GM12878 (cell line): ENCODE results near the gene NBEA. TPM values are rescaled to one million over a fixed set of nuclear protein-coding genes. Genes with fewer than 3 reads are reported as not detected.

Experiments
- ATAC-seq: fragments of 200-7000 bp; cut with Tn5 transposase; 3 replicates; pipeline ENCODE4 v1.9.1; 2020; ENCODE audit warnings: mild to moderate bottlenecking, moderate library complexity
- BruUV-seq: library from RNA; stranded (reverse); fragments of 400-500 nt; replicated peaks from 2 replicates; lab custom pipeline; 2021; lab: Mats Ljungman, UMichigan
- CTCF ChIA-PET: fragments of 300-600 bp; sonication (Branson Sonifier 250); formaldehyde crosslinking; extraction: SDS; loops from one replicate; lab custom pipeline; 2021; ENCODE audit warnings: inconsistent platforms; lab: Yijun Ruan, JAX
- POLR2A ChIA-PET: fragments of 350-600 bp; formaldehyde crosslinking; extraction: SDS; loops from one replicate; lab custom pipeline; 2021; ENCODE audit warnings: inconsistent platforms; lab: Charles Lee
- RAD21 ChIA-PET: fragments of 300-600 bp; sonication (Branson Sonifier 250); formaldehyde crosslinking; loops from one replicate; lab custom pipeline; 2023; ENCODE audit warnings: antibody characterized with exemption; ENCODE audit not compliant: unreplicated experiment; lab: Charles Lee
- SMC1A ChIA-PET: fragments of 300-600 bp; sonication (Branson Sonifier 250); formaldehyde crosslinking; loops from one replicate; lab custom pipeline; 2023; ENCODE audit not compliant: unreplicated experiment, uncharacterized antibody; lab: Charles Lee
- DNase-seq: peaks from one replicate; pipeline ENCODE4 v3.0.0-alpha.2; 2011; ENCODE audit warnings: low read depth, low spot score
- FAIRE-seq: peaks from 3 replicates; lab custom pipeline; 2011; peaks lifted over from hg19 to GRCh38; lab: Jason Lieb, UNC
- H2AFZ ChIP-seq: 2 replicates; pipeline ENCODE4 v1.6.0; 2011; ENCODE audit warnings: low read depth, low read length, control low read depth; ENCODE audit not compliant: control insufficient read depth
- H3K27ac ChIP-seq: 2 replicates; pipeline ENCODE4 v1.5.1; 2011; ENCODE audit warnings: control low read depth; ENCODE audit not compliant: control insufficient read depth, insufficient read depth
- H3K27me3 ChIP-seq, 2 experiments: replicated peaks in 1 of 2; 2 replicates each; pipeline versions ENCODE4 v1.6.0 to v1.6.1; 2011; ENCODE audit warnings: low read length in 1 of 2; ENCODE audit not compliant: control insufficient read depth in 2 of 2, insufficient read depth in 2 of 2
- H3K36me3 ChIP-seq, 2 experiments: 2 replicates each; pipeline ENCODE4 v1.5.1; 2011; ENCODE audit warnings: low read length in 1 of 2; ENCODE audit not compliant: control insufficient read depth in 2 of 2, insufficient read depth in 2 of 2
- H3K4me1 ChIP-seq: 2 replicates; pipeline ENCODE4 v1.6.1; 2011; ENCODE audit warnings: mild to moderate bottlenecking, low read length, moderate library complexity, mixed read lengths; ENCODE audit not compliant: control insufficient read depth, insufficient read depth
- H3K4me2 ChIP-seq: 2 replicates; pipeline ENCODE4 v1.6.0; 2011; ENCODE audit warnings: control low read depth; ENCODE audit not compliant: control insufficient read depth, insufficient read depth
- H3K4me3 ChIP-seq: fragments of 200-600 bp; sonication (generic); 2 replicates; pipeline ENCODE4 v1.5.1; 2016
- H3K79me2 ChIP-seq: 2 replicates; pipeline ENCODE4 v1.6.0; 2011; ENCODE audit warnings: low read length; ENCODE audit not compliant: control insufficient read depth, insufficient read depth
- H3K9ac ChIP-seq: 2 replicates; pipeline ENCODE4 v1.8.0; 2011; ENCODE audit warnings: low read length, control low read depth, mixed read lengths; ENCODE audit not compliant: control insufficient read depth, insufficient read depth
- H3K9me3 ChIP-seq: replicated peaks from 3 replicates; pipeline ENCODE4 v1.5.1; 2011; ENCODE audit warnings: mild to moderate bottlenecking, low read length; ENCODE audit not compliant: control insufficient read depth, insufficient read depth
- H4K20me1 ChIP-seq: 2 replicates; pipeline ENCODE4 v1.6.0; 2011; ENCODE audit not compliant: control insufficient read depth, insufficient read depth
- CHD4 ChIP-seq: fragments of 200-600 bp; sonication (generic); IDR thresholded peaks from 2 replicates; pipeline ENCODE4 v1.6.1; 2016; ENCODE audit warnings: mild to moderate bottlenecking
- GABPA ChIP-seq: IDR thresholded peaks from 2 replicates; pipeline ENCODE4 v1.6.1; 2014; ENCODE audit warnings: antibody characterized with exemption, low read depth, mild to moderate bottlenecking, inconsistent platforms
- LARP7 ChIP-seq: fragments of 450-650 bp; IDR thresholded peaks from 2 replicates; pipeline ENCODE4 v1.6.1; 2017; ENCODE audit warnings: mild to moderate bottlenecking
- REST ChIP-seq: IDR thresholded peaks from 2 replicates; pipeline ENCODE4 v1.6.1; 2012; ENCODE audit warnings: mild to moderate bottlenecking, low read depth, low read length
- ZBTB4 ChIP-seq: fragments of 450-650 bp; formaldehyde crosslinking; IDR thresholded peaks from 2 replicates; pipeline ENCODE4 v1.4.0; 2022; ENCODE audit warnings: mild to moderate bottlenecking, moderate library complexity
- WGBS: methylation state at CpG from one replicate; pipeline ENCODE4 v1.1.6; 2016; ENCODE audit warnings: low lambda C conversion rate; ENCODE audit not compliant: insufficient replicate concordance, insufficient coverage; ENCODE audit errors: missing lambda C conversion rate; 5-methylcytosine and 5-hydroxymethylcytosine counted together
- in situ Hi-C: fragments of 300-500 bp; cut with MboI; formaldehyde crosslinking; loops from 9 replicates; pipeline ENCODE4 v1.14.3; 2018; ENCODE audit warnings: mixed read lengths
- intact Hi-C: fragments of 100-400 bp; cut with micrococcal nuclease; formaldehyde crosslinking; loops from one replicate; pipeline ENCODE4 v1.14.2; 2022; ENCODE audit not compliant: unreplicated experiment
- polyA plus RNA-seq, 11 experiments: library from polyadenylated mRNA; depleted of rRNA in 4 of 11; unstranded in 6 of 11; stranded (reverse) in 5 of 11; fragments of >200 nt; fragmentation: Nextera tagmentation in 4 of 11; fragmentation: Illumina TruSeq in 1 of 11; extraction: Ambion mirVana in 4 of 11; extraction: Trizol in 1 of 11; gene quantifications; 1 replicate in 1 of 11; 2 replicates in 10 of 11; pipeline versions ENCODE4 v1.2.1 to v1.2.3, GENCODE V29; 2011 to 2016; ENCODE audit warnings: inconsistent platforms in 2 of 11, missing spikeins in 2 of 11, low read depth in 1 of 11
- total RNA-seq, 4 experiments: library from RNA; depleted of rRNA in 3 of 4; stranded (reverse); fragments of >200 nt in 3 of 4; fragmentation: Illumina TruSeq in 1 of 4; extraction: Trizol in 1 of 4; gene quantifications; 2 replicates each; pipeline versions ENCODE4 v1.2.1 to v1.2.3, GENCODE V29; 2013 to 2021

Gene NBEA
- total and polyA plus RNA-seq, 10 of the 15 experiments (the other 5 are each of a cell fraction or from before 2014, with no cell fraction given): 0.23 to 3.6 (median 0.55) TPM

- TF ChIP-seq REST: no peak
- no peak for TF ChIP-seq ZBTB4
- no peak for TF ChIP-seq LARP7
- TF ChIP-seq GABPA: no peak
- TF ChIP-seq, all 136 proteins: peak for 0
Measured at GRCh38 chr13:35468195-35468594, 526.1 kb downstream of the NBEA start (continued).

GRCh38 chr13:35469806-35470525 lies 527.9 kb downstream of the NBEA start:
- no peaks in the 10 kb centered on the region for H3K36me3 ChIP-seq
- H3K27me3 ChIP-seq: peaks cover 3 to 14% of the 10 kb centered on the region in 2 experiments
- H3K4me2 ChIP-seq: no peak overlapping the region
- H4K20me1 ChIP-seq: no peaks in the 10 kb centered on the region
- 40% methylated on average over 10 of the region's 10 CpGs for WGBS
- no peaks in the 10 kb centered on the region for H3K4me1 ChIP-seq
- no peaks in the 10 kb centered on the region for H3K79me2 ChIP-seq
- no TSS peak for BruUV-seq
- SMC1A ChIA-PET: no interaction called here
- intact Hi-C loops (no loop called here), in situ Hi-C loops (no loop called here)
- CTCF ChIA-PET: no interaction called here
- DNase-seq: no peak
- H3K4me3 ChIP-seq: no peak overlapping the region
- no peak overlapping the region for H2AFZ ChIP-seq
- POLR2A ChIA-PET: no interaction called here
- no peak for TF ChIP-seq CHD4
- no peak overlapping the region for H3K27ac ChIP-seq
- FAIRE-seq: no peak
- H3K9me3 ChIP-seq: no peaks in the 10 kb centered on the region; the same call in 2 of the 3 replicates
- no peak overlapping the region for H3K9ac ChIP-seq
- no peak for ATAC-seq
- RAD21 ChIA-PET: no interaction called here
